ENCODE measurements around the gene PFKFB1.
"Not testable (repeated sequence)": the region's sequence is repeated elsewhere in the genome, so short reads cannot be mapped to it uniquely, and the experiment has no call there.

Gene PFKFB1

GRCh38 chrX:54992911-54993622, 921 bp downstream of the PFKFB1 start:
- DNase-seq: no peak

GRCh38 chrX:54991706-54992105, 2.3 kb downstream of the PFKFB1 start:
- no peak for DNase-seq

- DNase-seq: not testable (repeated sequence)
Observed at GRCh38 chrX:54983306-54983705, 10.7 kb downstream of the PFKFB1 start.

GRCh38 chrX:54980334-54980733, 13.7 kb downstream of the PFKFB1 start:
- DNase-seq: no peak

GRCh38 chrX:54979432-54979831, 14.6 kb downstream of the PFKFB1 start:
- DNase-seq: no peak

GRCh38 chrX:54978448-54978847, 15.5 kb downstream of the PFKFB1 start:
- no peak for DNase-seq

GRCh38 chrX:54977387-54977786, 16.6 kb downstream of the PFKFB1 start:
- DNase-seq: no peak

- DNase-seq: no peak
Observed at GRCh38 chrX:54964766-54965497, 29.1 kb downstream of the PFKFB1 start.

GRCh38 chrX:54961750-54962149, 32.2 kb downstream of the PFKFB1 start:
- DNase-seq: no peak

GRCh38 chrX:54950730-54951375, 43.1 kb downstream of the PFKFB1 start:
- DNase-seq: no peak

GRCh38 chrX:54945224-54945623, 48.8 kb downstream of the PFKFB1 start:
- DNase-seq: no peak

- DNase-seq: no peak
Observed at GRCh38 chrX:54944816-54945215, 49.2 kb downstream of the PFKFB1 start.

- DNase-seq: no peak
Observed at GRCh38 chrX:54937416-54937815, 56.6 kb downstream of the PFKFB1 start.

- no peak for DNase-seq
Observed at GRCh38 chrX:54935306-54935705, 58.7 kb downstream of the PFKFB1 start.

GRCh38 chrX:54934890-54935289, 59.1 kb downstream of the PFKFB1 start:
- DNase-seq: no peak

- DNase-seq: no peak
Observed at GRCh38 chrX:54934058-54934457, 59.9 kb downstream of the PFKFB1 start.

- no peak for DNase-seq
Observed at GRCh38 chrX:54933150-54933826, 60.7 kb downstream of the PFKFB1 start.

- no peak for DNase-seq
Observed at GRCh38 chrX:54931107-54931506, 62.9 kb downstream of the PFKFB1 start.

- no peak for DNase-seq
Observed at GRCh38 chrX:54930291-54931049, 63.5 kb downstream of the PFKFB1 start.

GRCh38 chrX:54928876-54929275, 65.1 kb downstream of the PFKFB1 start:
- no peak for DNase-seq

GRCh38 chrX:54926978-54927377, 67.0 kb downstream of the PFKFB1 start:
- DNase-seq: no peak

GRCh38 chrX:54923376-54923775, 70.6 kb downstream of the PFKFB1 start:
- DNase-seq: no peak

GRCh38 chrX:54922547-54922946, 71.4 kb downstream of the PFKFB1 start:
- DNase-seq: no peak

All from GDM1 (cell line).